HCT116 (cell line): Measurements from ENCODE around the gene CTNNB1. TPM values are rescaled to one million over a fixed set of nuclear protein-coding genes. Genes with fewer than 3 reads are reported as not detected.

Experiments
- ATAC-seq: fragments of 200-7000 bp; cut with Tn5 transposase; 2 replicates; pipeline ENCODE4 v1.9.1; 2020; ENCODE audit warnings: mild to moderate bottlenecking, moderate library complexity
- BruUV-seq: library from RNA; stranded (reverse); fragments of 400-500 nt; replicated peaks from 2 replicates; lab custom pipeline; 2021; lab: Mats Ljungman, UMichigan
- CTCF ChIA-PET: fragments of 300-600 bp; sonication (Branson Sonifier 250); formaldehyde crosslinking; loops from one replicate; lab custom pipeline; 2021; ENCODE audit warnings: antibody characterized with exemption; lab: Charles Lee
- POLR2A ChIA-PET: fragments of 300-600, 350-600 bp; sonication (Branson Sonifier 250); formaldehyde crosslinking; loops from one replicate; lab custom pipeline; 2021; ENCODE audit warnings: antibody characterized with exemption; lab: Charles Lee
- RAD21 ChIA-PET, 2 experiments: fragments of 300-600 bp; sonication (Branson Sonifier 250); formaldehyde crosslinking; loops; one replicate each; lab custom pipeline; 2023; ENCODE audit warnings: low total read pairs in 2 of 2; ENCODE audit not compliant: uncharacterized antibody in 2 of 2, unreplicated experiment in 2 of 2, low non-redundant PET in 1 of 2; lab: Charles Lee
- DNase-seq: peaks from one replicate; pipeline ENCODE4 v3.0.0-alpha.2; 2010; ENCODE audit warnings: low read depth, low spot score
- H2AFZ ChIP-seq: fragments of 200-600 bp; shearing (Covaris generic), sonication (generic); 2 replicates; pipeline ENCODE4 v1.6.1; 2017; ENCODE audit warnings: low read depth, mixed run types, mixed read lengths, antibody characterized with exemption, low read length; ENCODE audit not compliant: poor library complexity, severe bottlenecking
- H3K27ac ChIP-seq: 2 replicates; pipeline ENCODE4 v1.5.1; 2012; ENCODE audit warnings: low read depth, low read length
- H3K27me3 ChIP-seq: fragments of 200-600 bp; sonication (generic); 2 replicates; pipeline ENCODE4 v1.6.1; 2016; ENCODE audit warnings: mixed run types, low read length, mixed read lengths; ENCODE audit not compliant: insufficient read depth
- H3K36me3 ChIP-seq, 2 experiments: fragments of 200-500 bp in 1 of 2; fragments of 200-600 bp in 1 of 2; sonication (Bioruptor generic) in 1 of 2; sonication (generic) in 1 of 2; 2 replicates each; pipeline versions ENCODE4 v1.5.1 to v1.6.1; 2014 to 2016; ENCODE audit warnings: low read length in 2 of 2, inconsistent platforms in 1 of 2, mixed read lengths in 1 of 2, mixed run types in 1 of 2; ENCODE audit not compliant: insufficient read depth in 2 of 2, control insufficient read depth in 1 of 2
- H3K4me1 ChIP-seq, 2 experiments: fragments of 200-600 bp in 1 of 2; sonication (generic) in 1 of 2; 2 replicates each; pipeline versions ENCODE4 v1.5.1 to v1.6.1; 2012 to 2017; ENCODE audit warnings: low read length in 2 of 2, inconsistent platforms in 1 of 2, mild to moderate bottlenecking in 1 of 2, mixed read lengths in 1 of 2, mixed run types in 1 of 2, moderate library complexity in 1 of 2; ENCODE audit not compliant: insufficient read depth in 2 of 2, control insufficient read depth in 1 of 2
- H3K4me2 ChIP-seq: fragments of 200-600 bp; sonication (generic); 2 replicates; pipeline ENCODE4 v1.6.1; 2017; ENCODE audit warnings: mixed run types, low read length, mixed read lengths
- H3K4me3 ChIP-seq, 2 experiments: fragments of 200-600 bp in 1 of 2; sonication (generic) in 1 of 2; replicated peaks in 1 of 2; 2 replicates each; pipeline ENCODE4 v1.5.1; 2011 to 2016; ENCODE audit warnings: low read length in 2 of 2, control low read depth in 1 of 2, low read depth in 1 of 2, mild to moderate bottlenecking in 1 of 2, mixed read lengths in 1 of 2, mixed run types in 1 of 2
- H3K79me2 ChIP-seq: fragments of 200-600 bp; sonication (generic); 2 replicates; pipeline ENCODE4 v1.6.1; 2017; ENCODE audit warnings: mild to moderate bottlenecking, mixed run types, low read length, moderate library complexity, mixed read lengths; ENCODE audit not compliant: insufficient read depth
- H3K9ac ChIP-seq: fragments of 200-600 bp; sonication (generic); 2 replicates; pipeline ENCODE4 v1.6.1; 2016; ENCODE audit warnings: low read length, mixed read lengths
- H3K9me2 ChIP-seq: fragments of 200-600 bp; sonication (generic), shearing (Covaris generic); 2 replicates; pipeline ENCODE4 v1.6.1; 2017; ENCODE audit warnings: mixed run types, mild to moderate bottlenecking, moderate library complexity; ENCODE audit not compliant: insufficient read depth
- H3K9me3 ChIP-seq, 2 experiments: fragments of 200-500 bp in 1 of 2; fragments of 200-600 bp in 1 of 2; sonication (Bioruptor generic) in 1 of 2; sonication (generic) in 1 of 2; 2 replicates each; pipeline ENCODE4 v1.6.1; 2014 to 2017; ENCODE audit warnings: low read length in 2 of 2, mixed read lengths in 2 of 2, inconsistent platforms in 1 of 2, low read depth in 1 of 2, mild to moderate bottlenecking in 1 of 2, mixed run types in 1 of 2, moderate library complexity in 1 of 2; ENCODE audit not compliant: control insufficient read depth in 1 of 2, insufficient read depth in 1 of 2
- H4K20me1 ChIP-seq: fragments of 200-600 bp; sonication (generic), shearing (Covaris generic); 2 replicates; pipeline ENCODE4 v1.6.1; 2017; ENCODE audit warnings: mixed run types, mild to moderate bottlenecking, moderate library complexity; ENCODE audit not compliant: insufficient read depth
- ATF3 ChIP-seq: IDR thresholded peaks from 2 replicates; pipeline ENCODE4 v1.6.1; 2012
- POLR2A ChIP-seq: IDR thresholded peaks from 2 replicates; pipeline ENCODE4 v1.7.0; 2011; ENCODE audit warnings: borderline replicate concordance; ENCODE audit not compliant: insufficient read depth, insufficient read length; ENCODE audit errors: extremely low read depth
- REST ChIP-seq: IDR thresholded peaks from 2 replicates; pipeline ENCODE4 v1.6.1; 2012; ENCODE audit warnings: low read depth
- ZBTB33 ChIP-seq: IDR thresholded peaks from 2 replicates; pipeline ENCODE4 v1.6.1; 2011; ENCODE audit warnings: mild to moderate bottlenecking, low read length, moderate library complexity; ENCODE audit not compliant: insufficient replicate concordance; ENCODE audit errors: extremely low read depth
- intact Hi-C: fragments of 100-400 bp; cut with micrococcal nuclease; formaldehyde crosslinking; loops from 2 replicates; pipeline ENCODE4 v1.10.0; 2022
- total RNA-seq: library from RNA; stranded (reverse); gene quantifications from one replicate; pipeline ENCODE4 v1.2.1, GENCODE V29; 2021; ENCODE audit not compliant: unreplicated experiment

The CTNNB1 gene
- total RNA-seq, 1 experiment from 2014 or later = 265 TPM

- peaks cover 0 to 4% of the 10 kb centered on the region in 2 experiments; a peak in 2 of 4 replicates for H3K4me1 ChIP-seq
- CTCF ChIA-PET = no interaction called here
- H2AFZ ChIP-seq = no peak overlapping the region
- TF ChIP-seq ZBTB33 = no peak
- no peaks in the 10 kb centered on the region for H3K9me2 ChIP-seq
- no peaks in the 10 kb centered on the region for H4K20me1 ChIP-seq
- H3K36me3 ChIP-seq = no peaks in the 10 kb centered on the region
- no peak for DNase-seq
- RAD21 ChIA-PET = no interaction called here
- no peaks in the 10 kb centered on the region for H3K9me3 ChIP-seq
- H3K4me3 ChIP-seq = no peak overlapping the region
- no TSS peak for BruUV-seq
- no peaks in the 10 kb centered on the region for H3K27me3 ChIP-seq
- intact Hi-C loops = no loop called here
- ATAC-seq = no peak
- no peak overlapping the region for H3K9ac ChIP-seq
- POLR2A ChIA-PET = no interaction called here
- H3K4me2 ChIP-seq = no peak overlapping the region
- no peaks in the 10 kb centered on the region for H3K79me2 ChIP-seq
- no peak overlapping the region for H3K27ac ChIP-seq
These were observed 34.5 kb upstream of the CTNNB1 start for GRCh38 chr3:41164777-41165176.

- no peak overlapping the region for H3K9ac ChIP-seq
- H3K79me2 ChIP-seq = no peaks in the 10 kb centered on the region
- no TSS peak for BruUV-seq
- no peaks in the 10 kb centered on the region for H3K9me3 ChIP-seq
- no peak overlapping the region for H3K4me3 ChIP-seq
- H4K20me1 ChIP-seq = no peaks in the 10 kb centered on the region
- H3K9me2 ChIP-seq = no peaks in the 10 kb centered on the region
- ChIA-PET POLR2A (no interaction called here), CTCF (no interaction called here), RAD21 (no interaction called here)
- H3K27me3 ChIP-seq = peaks cover 15% of the 10 kb centered on the region
- DNase-seq (no peak), ATAC-seq (no peak)
- no peak overlapping the region for H3K27ac ChIP-seq
- H3K36me3 ChIP-seq = no peaks in the 10 kb centered on the region
- no peak for TF ChIP-seq POLR2A
- TF ChIP-seq ATF3 = no peak
- TF ChIP-seq REST = no peak
- intact Hi-C loops = no loop called here
- no peak overlapping the region for H3K4me2 ChIP-seq
- no peak overlapping the region for H2AFZ ChIP-seq
- no peaks in the 10 kb centered on the region for H3K4me1 ChIP-seq
These were observed 31.4 kb upstream of the CTNNB1 start for GRCh38 chr3:41167722-41168497.
